Measurements from ENCODE around the gene ADAMTSL1. TPM values are rescaled to one million over a fixed set of nuclear protein-coding genes. Genes with fewer than 3 reads are reported as not detected.

Gene ADAMTSL1
- polyA plus RNA-seq, 10 donors: 10.8 to 27.8 (median 16.3) TPM

- no peak for DNase-seq
Observed at GRCh38 chr9:18606281-18606680, 132.3 kb downstream of the ADAMTSL1 start.

- no peak for DNase-seq
Observed at GRCh38 chr9:18606846-18607245, 132.9 kb downstream of the ADAMTSL1 start.

- no peak for DNase-seq
Observed at GRCh38 chr9:18608371-18608770, 134.4 kb downstream of the ADAMTSL1 start.

- peak in 1 of 3 donors; percentile 72 for DNase-seq
Observed at GRCh38 chr9:18610956-18611355, 137.0 kb downstream of the ADAMTSL1 start.

GRCh38 chr9:18611971-18612370 lies 138.0 kb downstream of the ADAMTSL1 start:
- DNase-seq: peak in 1 of 3 donors; percentile 58

GRCh38 chr9:18614116-18614515 lies 140.2 kb downstream of the ADAMTSL1 start:
- no peak for DNase-seq

GRCh38 chr9:18614651-18615050 lies 140.7 kb downstream of the ADAMTSL1 start:
- DNase-seq: no peak

GRCh38 chr9:18616976-18617375 lies 143.0 kb downstream of the ADAMTSL1 start:
- peak in 2 of 3 donors; percentile 49 to 73 for DNase-seq

GRCh38 chr9:18617759-18618158 lies 143.8 kb downstream of the ADAMTSL1 start:
- DNase-seq: no peak

- no peak for DNase-seq
Observed at GRCh38 chr9:18618862-18619261, 144.9 kb downstream of the ADAMTSL1 start.

- DNase-seq: no peak
Observed at GRCh38 chr9:18622186-18622836, 148.4 kb downstream of the ADAMTSL1 start.

GRCh38 chr9:18623221-18624079 lies 149.5 kb downstream of the ADAMTSL1 start:
- no peak for DNase-seq

- no peak for DNase-seq
Observed at GRCh38 chr9:18626046-18626698, 152.2 kb downstream of the ADAMTSL1 start.

- DNase-seq: no peak
Observed at GRCh38 chr9:18629136-18629535, 155.2 kb downstream of the ADAMTSL1 start.

- peak in 2 of 3 donors; percentile 47 to 60 for DNase-seq
Observed at GRCh38 chr9:18632632-18633403, 158.9 kb downstream of the ADAMTSL1 start.

GRCh38 chr9:18636781-18637180 lies 162.8 kb downstream of the ADAMTSL1 start:
- no peak for DNase-seq

GRCh38 chr9:18638371-18639249 lies 164.7 kb downstream of the ADAMTSL1 start:
- DNase-seq: no peak

- DNase-seq: peak in 2 of 3 donors; percentile 46 to 88
Observed at GRCh38 chr9:18639911-18640310, 166.0 kb downstream of the ADAMTSL1 start.

- peak in 1 of 3 donors; percentile 65 for DNase-seq
Observed at GRCh38 chr9:18658804-18659705, 185.1 kb downstream of the ADAMTSL1 start.

- no peak for DNase-seq
Observed at GRCh38 chr9:18660001-18660400, 186.0 kb downstream of the ADAMTSL1 start.
